ENCODE results near the gene AS3MT.

The AS3MT gene

DNA sequence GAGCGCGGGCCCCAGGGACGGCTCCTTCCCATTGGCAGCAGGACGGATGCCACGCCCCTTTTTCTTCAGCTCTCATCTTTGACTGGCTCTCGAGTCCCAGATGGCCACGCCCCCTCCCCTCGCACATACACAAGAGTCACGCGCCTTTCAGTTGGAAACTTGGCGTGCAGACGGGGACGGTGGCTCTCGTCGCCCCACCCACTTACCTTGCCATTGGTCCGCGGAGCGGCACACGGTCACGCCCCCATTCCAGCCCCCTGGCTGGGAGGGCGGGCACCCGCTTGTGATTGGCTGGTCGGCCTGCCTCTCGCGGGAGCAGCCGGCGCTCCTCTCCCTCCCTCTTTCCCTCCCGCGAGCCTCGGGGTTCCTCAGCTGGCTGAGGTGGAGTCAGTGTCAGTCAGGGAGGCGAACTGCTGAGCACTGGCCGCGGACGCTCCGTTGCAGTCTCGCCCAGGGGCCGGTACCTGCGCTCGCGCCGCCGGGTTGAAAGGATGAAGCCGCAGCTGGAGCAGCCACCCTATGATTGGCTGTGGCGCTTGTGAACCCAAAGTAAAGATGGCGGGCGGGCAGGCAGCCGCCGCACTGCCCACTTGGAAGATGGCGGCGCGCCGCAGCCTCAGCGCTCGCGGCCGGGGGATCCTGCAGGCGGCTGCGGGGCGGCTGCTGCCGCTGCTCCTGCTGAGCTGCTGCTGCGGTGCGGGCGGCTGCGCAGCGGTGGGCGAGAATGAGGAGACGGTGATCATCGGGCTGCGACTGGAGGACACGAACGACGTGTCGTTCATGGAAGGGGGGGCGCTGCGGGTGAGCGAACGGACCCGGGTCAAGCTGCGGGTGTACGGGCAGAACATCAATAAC is 48.9 kb downstream of the AS3MT start, which contains the start of gene CNNM2:
Gene CNNM2 (plus strand): TSS at position 333 of the 855 bp plus-strand sequence. CDS start 187 bp downstream, at position 520.
- in situ Hi-C loops (cut with MboI; ENCODE audit: low sequenced_read_pairs): loop anchor here (10.0 kb wide), 2 partner anchors 183 to 327 kb away; partner anchors contain the start of gene RPEL1

GRCh38 chr10:102918817-102919245 is 49.6 kb downstream of the AS3MT start:
- in situ Hi-C loops (cut with MboI; ENCODE audit: low sequenced_read_pairs): loop anchor here (10.0 kb wide), 2 partner anchors 184 to 326 kb away; partner anchors contain the start of gene RPEL1

DNA sequence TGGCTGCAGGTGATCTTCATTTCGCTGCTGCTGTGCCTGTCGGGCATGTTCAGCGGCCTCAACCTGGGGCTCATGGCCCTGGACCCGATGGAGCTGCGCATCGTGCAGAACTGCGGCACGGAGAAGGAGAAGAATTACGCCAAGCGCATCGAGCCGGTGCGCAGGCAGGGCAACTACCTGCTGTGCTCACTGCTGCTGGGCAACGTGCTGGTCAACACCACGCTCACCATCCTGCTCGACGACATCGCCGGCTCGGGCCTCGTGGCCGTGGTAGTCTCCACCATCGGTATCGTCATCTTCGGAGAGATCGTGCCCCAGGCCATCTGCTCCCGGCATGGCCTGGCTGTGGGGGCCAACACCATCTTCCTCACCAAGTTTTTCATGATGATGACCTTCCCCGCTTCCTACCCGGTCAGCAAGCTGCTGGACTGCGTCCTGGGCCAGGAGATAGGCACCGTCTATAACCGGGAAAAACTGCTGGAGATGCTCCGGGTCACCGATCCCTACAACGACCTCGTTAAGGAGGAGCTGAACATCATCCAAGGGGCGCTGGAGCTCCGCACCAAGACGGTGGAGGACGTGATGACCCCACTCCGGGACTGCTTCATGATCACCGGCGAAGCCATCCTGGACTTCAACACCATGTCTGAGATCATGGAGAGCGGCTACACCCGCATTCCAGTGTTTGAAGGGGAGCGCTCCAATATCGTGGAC is 50.1 kb downstream of the AS3MT start:
- in situ Hi-C loops (cut with MboI; ENCODE audit: low sequenced_read_pairs): loop anchor here (10.0 kb wide), 2 partner anchors 185 to 325 kb away; partner anchors contain the start of gene RPEL1

DNA sequence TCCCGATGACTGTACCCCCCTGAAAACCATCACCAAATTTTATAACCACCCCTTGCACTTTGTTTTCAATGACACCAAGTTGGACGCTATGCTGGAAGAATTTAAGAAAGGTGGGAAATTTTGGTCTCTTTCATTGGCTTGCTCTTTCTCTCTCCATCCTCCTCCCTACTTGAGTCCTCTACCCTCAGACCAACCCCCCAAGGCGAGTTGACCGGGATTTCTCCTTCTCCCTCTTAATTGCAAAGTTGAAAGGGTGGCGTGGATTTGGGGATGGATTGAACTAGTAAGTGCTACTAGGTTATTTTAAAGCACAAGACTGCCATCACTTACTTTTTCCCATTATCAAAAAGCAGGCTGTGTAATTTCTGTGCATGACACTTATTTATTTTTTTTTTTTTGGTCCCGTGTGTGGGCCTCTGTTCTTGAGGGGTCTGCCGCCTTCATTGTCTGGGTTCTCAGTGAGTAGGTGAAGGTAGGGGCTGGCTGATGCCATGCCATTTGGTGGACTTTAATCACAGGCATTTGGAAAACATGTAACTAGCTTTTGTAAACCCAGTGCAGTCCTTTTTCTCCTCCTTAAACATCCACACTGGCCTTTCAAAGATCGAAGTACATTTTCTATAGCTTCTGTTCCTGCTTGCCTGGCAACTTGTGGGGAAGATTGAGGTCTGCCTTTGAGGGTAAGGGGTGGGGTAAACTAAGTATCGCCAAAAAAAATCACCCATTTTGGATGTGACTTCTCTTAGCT is 50.9 kb downstream of the AS3MT start:
- in situ Hi-C loops (cut with MboI; ENCODE audit: low sequenced_read_pairs): loop anchor here (10.0 kb wide), 3 partner anchors 135 to 325 kb away; partner anchors contain the start of gene RPEL1

GRCh38 chr10:102923601-102924000 is 54.3 kb downstream of the AS3MT start:
- in situ Hi-C loops (cut with MboI; ENCODE audit: low sequenced_read_pairs): loop anchor here (10.0 kb wide), 1 partner anchor 131 kb away; no protein-coding TSS in a partner anchor

DNA sequence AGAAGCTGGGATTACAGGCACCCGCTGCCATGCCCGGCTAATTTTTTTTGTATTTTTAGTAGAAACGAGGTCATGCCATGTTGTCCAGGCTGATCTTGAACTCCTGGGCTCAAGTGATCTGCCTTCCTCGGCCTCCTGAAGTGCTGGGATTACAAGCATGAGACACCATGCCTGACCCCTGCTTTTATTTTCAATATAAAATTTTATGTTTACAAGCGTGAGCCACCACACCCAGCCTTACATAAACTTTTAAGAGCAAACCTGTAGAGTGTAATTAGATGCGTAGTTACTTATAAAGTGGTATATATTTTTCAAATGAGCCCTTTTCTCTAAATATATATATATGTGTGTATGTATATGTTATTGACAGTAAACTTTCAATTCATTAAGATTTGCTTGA is 57.6 kb downstream of the AS3MT start:
- in situ Hi-C loops (cut with MboI; ENCODE audit: low sequenced_read_pairs): loop anchor here (10.0 kb wide), 1 partner anchor 128 kb away; no protein-coding TSS in a partner anchor

DNA sequence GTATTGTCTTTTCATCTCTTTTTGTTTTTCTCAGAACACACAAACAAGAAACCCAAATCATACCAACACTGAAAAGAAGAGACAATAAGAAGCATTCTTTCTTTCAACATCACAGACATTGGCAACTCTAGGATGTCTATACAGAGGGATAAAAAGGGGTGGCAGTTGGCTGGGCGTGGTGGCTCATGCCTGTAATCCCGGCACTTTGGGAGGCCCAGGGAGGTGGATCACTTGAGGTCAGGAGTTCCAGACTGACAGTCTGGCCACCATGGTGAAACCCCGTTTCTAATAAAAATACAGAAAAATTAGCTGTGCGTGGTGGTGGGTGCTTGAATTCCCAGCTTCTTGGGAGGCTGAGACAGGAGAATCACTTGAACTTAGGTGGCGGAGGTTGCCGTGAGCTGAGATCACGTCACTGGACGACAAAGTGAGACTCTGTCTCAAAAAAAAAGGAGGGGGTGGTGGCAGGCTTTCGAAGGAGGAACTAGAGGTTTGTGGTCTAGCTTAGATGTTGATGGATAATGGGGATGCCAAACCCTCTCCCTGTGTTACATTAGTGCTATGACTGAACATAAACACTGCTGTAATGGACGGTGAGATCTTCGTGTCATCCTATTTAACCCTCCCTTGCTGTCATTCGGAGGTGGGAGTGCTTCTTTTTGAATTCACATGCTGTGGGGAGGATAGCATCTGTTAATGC is 58.2 kb downstream of the AS3MT start:
- in situ Hi-C loops (cut with MboI; ENCODE audit: low sequenced_read_pairs): loop anchor here (10.0 kb wide), 1 partner anchor 127 kb away; no protein-coding TSS in a partner anchor

DNA sequence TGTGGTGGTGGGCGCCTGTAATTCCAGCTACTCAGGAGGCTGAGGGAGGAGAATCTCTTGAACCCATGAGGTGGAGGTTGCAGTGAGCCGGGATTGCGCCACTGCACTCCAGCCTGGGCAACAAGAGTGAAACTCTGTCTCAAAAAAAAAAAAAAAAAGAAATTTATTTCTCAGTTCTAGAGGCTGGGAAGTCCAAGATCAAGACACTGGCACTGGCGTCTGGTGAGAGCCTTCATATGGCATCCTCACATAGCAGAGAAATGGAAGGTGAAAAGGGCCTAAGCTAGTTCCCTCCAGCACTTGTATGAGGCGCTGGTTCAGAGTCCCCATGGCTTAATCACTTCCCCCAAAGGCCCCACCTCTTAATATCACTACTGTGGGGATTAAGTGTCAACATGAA is 59.2 kb downstream of the AS3MT start:
- in situ Hi-C loops (cut with MboI; ENCODE audit: low sequenced_read_pairs): loop anchor here (10.0 kb wide), 1 partner anchor 126 kb away; no protein-coding TSS in a partner anchor

- in situ Hi-C loops (cut with MboI; ENCODE audit: low sequenced_read_pairs): no loop called here
These were observed 61.5 kb downstream of the AS3MT start for GRCh38 chr10:102930720-102931119.

- in situ Hi-C loops (cut with MboI; ENCODE audit: low sequenced_read_pairs): no loop called here
These were observed 62.4 kb downstream of the AS3MT start for GRCh38 chr10:102931643-102932042.

DNA sequence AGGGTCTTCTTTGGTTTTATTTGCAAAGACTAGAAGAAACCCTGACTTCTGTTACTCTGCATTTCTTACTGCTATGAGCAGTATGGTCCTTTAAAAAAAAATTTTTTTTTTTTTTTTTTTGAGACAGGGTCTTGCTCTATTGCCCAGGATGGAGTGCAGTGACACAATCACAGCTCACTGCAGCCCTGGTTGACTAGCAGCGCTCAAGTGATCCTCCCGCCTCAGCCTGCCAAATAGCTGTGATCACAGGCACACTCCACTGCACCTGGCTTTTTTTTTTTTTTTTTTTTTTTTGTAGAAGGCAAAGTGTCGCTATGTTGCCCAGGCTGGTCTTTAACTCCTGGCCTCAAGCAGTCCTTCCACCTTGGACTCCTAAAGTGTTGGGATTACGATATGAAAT is 66.2 kb downstream of the AS3MT start:
- in situ Hi-C loops (cut with MboI; ENCODE audit: low sequenced_read_pairs): no loop called here

DNA sequence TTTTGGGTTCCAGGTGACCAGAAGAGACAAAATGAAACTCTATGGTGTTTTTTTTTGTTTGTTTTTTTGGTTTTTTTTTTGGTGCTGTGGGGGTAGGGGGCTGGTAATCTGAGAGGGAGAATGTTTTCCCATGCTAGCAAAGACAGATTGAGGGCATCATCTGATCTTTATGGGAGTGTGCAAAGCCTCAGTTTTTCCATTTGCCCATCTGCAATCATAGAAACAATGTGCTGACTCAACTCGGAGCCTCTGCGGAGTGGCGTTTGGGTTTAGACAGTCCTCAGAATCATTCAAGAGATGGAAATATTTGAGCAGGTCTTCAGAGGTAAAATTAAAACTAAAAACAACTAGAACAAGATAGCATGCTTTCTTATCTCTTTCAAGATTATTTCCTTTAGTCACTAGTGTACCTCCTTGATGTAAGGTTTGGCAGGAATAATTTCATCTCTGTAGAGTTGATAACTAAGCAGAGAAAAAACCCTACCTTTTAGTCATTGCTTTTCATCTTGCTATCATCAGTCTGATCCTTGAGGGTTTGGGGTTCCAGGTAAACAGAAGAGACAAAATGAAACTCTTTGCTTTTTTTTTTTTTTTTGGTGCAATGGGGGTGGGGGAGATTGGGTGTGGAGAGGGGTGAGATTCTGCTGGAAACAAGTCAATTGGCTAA is 66.8 kb downstream of the AS3MT start:
- in situ Hi-C loops (cut with MboI; ENCODE audit: low sequenced_read_pairs): no loop called here

DNA sequence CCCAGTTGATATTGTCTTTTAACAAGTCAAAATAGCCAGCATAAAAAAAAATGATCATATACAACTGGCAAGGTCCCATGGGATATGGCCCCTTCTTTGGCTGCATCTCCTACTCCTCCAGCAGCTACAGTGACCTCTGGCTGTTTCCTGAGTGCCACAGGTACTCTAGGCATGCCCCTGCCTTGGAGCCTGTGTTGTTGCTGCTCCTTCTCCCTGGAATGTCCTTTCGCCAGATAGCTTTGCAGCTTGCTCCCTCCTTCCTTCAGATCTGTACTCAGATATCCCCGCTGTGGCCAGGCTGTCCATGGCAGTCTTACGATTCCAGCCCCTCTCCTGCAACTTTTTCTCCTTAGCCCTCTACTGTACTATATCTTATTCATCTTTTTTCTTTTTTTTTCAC is 72.1 kb downstream of the AS3MT start:
- in situ Hi-C loops (cut with MboI; ENCODE audit: low sequenced_read_pairs): no loop called here

GRCh38 chr10:102945449-102945848 is 76.2 kb downstream of the AS3MT start:
- in situ Hi-C loops (cut with MboI; ENCODE audit: low sequenced_read_pairs): no loop called here

GRCh38 chr10:102945962-102946361 is 76.7 kb downstream of the AS3MT start:
- in situ Hi-C loops (cut with MboI; ENCODE audit: low sequenced_read_pairs): no loop called here

GRCh38 chr10:102946992-102947391 is 77.7 kb downstream of the AS3MT start:
- in situ Hi-C loops (cut with MboI; ENCODE audit: low sequenced_read_pairs): no loop called here

DNA sequence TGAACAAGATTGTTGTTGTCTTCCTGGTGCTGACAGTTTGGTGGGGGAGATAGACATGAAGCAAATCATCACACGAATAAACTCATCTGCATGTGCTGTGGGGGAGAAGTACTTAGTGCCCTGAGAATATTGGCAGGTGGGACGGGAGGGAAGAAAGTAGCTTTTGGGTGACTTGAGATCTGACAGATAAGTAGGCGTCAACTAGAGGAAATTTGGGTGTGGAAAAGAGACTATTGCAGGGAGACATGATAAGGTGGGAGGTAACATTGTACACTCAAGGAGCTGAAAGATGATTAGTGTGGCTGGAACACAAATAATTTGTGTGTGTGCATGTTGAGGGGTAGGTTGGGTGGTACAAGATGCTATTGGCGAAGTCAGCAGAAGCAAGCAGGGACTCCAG is 78.9 kb downstream of the AS3MT start:
- in situ Hi-C loops (cut with MboI; ENCODE audit: low sequenced_read_pairs): no loop called here

- in situ Hi-C loops (cut with MboI; ENCODE audit: low sequenced_read_pairs): no loop called here
These were observed 79.5 kb downstream of the AS3MT start for GRCh38 chr10:102948786-102949185.

DNA sequence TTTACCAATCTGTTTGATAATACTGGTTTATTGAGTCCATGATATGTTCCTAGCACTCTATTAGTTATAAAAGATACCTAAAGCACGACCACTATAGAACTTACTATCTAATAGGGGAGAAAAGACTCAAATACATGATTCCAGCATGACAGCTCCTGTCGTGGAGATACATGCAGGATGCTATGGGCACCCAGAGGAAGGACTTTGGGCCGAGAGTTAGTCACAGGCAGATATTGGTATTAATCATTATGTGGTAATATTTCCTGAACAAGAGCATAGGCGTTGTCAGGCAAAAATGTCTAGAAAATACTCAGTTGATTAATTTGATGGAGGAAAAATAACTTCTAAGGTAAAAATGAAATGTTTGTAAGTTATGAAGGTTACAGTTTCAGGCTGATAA is 80.6 kb downstream of the AS3MT start:
- in situ Hi-C loops (cut with MboI; ENCODE audit: low sequenced_read_pairs): no loop called here

GRCh38 chr10:102951316-102951715 is 82.0 kb downstream of the AS3MT start:
- in situ Hi-C loops (cut with MboI; ENCODE audit: low sequenced_read_pairs): no loop called here

Data from HL-60/S4 treated with phorbol 12-myristate 13-acetate at 8.2 ng/mL for 4 days and 3 days (cell line).